GM15510 (cell line): ENCODE measurements around the gene CYP27B1.

Experiments used
- POLR2A ChIP-seq: IDR thresholded peaks from 3 replicates; pipeline ENCODE4 v1.6.1; 2011; ENCODE audit warnings: borderline replicate concordance; ENCODE audit not compliant: insufficient read length; ENCODE audit errors: extremely low read depth

CYP27B1 gene

DNA sequence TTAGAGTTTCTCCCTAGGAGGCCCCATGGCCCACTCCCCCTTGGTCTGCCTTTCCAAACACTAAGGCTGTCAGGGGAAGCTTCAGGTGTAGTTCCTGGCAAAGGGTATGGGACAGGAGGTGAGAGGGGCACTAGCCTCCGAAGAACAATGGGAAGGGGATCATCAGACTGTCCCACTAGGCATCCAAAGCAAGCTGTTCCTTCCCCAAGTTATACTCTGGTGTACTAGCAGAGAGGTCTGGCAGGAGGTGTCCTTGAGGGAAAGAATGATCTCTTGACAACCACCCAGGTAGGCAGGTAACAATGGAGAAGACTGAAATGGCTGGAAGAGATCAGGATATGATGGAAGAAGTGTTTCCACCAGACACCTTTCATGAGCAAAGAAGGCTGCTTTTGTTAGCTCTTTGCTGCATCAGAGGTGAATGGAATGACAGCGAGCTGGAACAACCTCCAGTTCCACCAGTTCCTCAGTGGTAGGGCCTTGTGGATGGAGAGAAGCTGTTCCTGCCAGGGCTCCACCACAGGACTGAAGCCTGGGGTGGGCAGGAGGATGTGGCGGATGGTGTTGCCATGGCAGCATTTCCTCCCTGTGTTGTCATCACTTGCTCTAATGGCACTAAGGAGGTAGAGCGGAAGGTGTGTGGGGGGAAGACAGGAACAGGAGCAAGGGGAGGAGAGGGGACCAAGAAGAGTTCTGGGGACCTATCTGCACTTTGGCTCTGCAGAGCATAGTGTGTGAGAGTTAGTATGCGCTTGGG, 26.0 kb downstream of the CYP27B1 start:
- TF ChIP-seq POLR2A: no peak

DNA sequence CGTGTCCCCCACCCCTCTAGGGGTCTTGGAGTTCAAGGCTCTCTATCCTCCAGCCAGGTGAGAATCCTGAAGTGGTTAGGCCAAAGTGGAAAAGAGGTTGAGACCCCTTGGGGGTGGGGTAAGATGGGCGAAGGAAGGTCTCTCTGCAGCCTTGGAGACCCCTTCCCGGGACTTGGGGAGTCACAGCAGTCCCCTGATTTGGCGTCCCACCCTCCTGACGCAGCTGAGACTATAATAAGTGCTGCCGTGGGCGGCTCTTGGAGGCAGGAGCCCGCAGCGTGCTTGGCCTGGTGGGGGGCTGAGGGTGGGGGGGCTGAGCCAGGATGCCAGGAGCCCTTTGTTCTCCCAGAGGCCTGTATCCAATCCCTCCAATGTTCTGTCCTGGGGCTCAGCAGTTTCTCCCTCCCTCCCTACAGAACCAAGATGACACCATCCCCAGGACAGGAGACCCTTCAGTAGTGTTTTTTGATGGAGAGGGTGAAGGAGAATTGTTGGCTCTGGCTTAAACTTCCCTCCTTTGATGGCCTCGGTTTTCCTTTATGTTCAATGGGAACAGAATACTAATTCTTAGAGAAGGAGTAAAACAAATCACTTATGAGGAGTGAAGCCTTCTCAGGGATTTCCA, 26.9 kb downstream of the CYP27B1 start:
- TF ChIP-seq POLR2A: no peak

DNA sequence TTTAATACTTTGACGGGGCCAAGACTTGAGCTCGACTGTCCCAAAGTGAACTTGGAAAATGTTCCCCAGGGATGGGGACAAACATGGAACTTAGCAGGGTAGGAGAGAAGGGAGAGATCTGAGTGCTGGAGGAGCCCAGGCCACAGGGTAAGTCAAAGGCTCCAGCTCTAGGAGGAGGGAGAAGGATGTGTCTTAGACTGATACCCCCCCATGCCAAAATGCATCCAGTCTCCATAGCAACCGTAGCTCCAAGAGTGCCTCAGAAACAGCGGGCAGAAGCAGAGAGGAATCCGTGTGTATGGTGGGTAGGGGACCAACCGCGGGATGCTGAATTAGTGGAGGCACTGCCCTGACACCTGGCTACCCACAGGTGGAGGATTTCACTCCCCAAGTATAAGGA, 27.5 kb downstream of the CYP27B1 start:
- no peak for TF ChIP-seq POLR2A

DNA sequence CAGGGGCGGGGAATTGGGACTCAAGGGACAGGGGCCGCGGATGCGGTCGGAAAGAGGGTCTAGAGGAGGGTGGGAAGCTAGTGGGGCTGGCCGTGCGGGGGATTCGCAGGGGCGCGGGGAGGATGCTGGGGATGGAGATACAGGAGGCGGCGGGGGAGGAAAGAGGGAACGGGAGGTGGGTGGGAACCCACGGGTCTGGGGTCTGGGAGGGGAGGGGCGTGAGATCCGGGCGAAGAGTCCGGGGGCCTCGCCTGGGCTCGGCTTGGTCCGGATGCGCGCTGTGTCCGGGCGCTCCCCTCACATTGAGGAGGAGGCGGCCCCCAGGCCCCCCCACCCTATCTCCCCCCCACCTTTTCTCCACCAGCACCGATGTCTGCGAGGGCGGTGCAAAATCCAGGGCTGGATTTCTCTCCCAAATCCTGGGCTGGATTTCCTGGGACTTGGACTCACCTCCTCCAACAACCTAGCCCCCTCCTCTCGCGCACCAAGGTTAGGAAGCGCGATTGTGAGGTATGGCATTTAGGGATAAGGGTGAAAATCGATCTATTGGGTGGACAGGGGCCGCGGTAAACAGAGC, 28.1 kb downstream of the CYP27B1 start, which contains the start of gene AGAP2:
Gene AGAP2 (minus strand): TSS at position 82 of the 577 bp plus-strand sequence. CDS start 496 bp downstream, outside the sequence.
- no peak for TF ChIP-seq POLR2A

DNA sequence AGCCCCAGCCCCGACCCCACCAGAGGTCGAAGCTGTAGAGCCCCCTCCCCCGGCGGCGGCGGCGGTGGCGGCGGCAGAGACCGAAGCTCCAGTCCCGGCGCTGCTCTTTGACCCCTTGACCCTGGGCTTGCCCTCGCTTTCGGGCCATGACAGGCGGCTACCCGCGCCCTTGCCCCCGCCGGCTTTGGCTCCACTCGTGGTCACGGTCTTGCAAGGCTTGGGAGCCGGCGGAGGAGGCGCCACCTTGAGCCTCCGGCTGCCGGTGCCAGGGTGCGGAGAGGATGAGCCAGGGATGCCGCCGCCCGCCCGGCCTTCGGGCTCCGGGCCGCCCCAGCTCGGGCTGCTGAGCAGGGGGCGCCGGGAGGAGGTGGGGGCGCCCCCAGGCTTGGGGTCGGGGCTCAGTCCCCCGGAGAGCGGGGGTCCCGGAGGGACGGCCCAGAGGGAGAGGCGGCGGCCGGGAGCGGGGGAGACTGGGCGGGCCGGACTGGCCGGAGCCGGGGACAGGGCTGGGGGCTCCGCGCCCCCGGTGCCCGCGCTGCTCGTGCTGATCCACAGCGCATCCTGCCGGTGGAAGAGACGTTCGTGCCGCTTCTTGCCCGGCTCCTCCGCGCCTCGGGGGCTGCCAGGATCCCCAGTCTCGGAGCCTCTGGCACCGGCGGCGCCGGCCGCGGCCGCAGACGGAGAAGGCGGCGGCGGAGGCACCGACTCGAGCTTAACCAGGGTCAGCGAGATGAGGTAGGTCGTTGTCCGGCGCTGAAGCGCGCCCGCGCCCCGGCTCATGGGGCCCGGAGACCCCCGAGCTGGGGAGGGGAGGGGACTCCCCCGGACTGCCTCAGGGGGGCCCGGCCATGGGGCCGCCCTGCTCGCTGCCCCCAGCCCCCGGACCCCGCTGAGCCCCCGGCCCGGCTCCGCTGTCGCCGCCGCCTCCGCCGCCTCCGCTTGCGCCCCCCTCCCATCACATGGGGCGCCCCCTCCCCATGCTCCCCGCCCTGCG, 29.1 kb downstream of the CYP27B1 start:
- TF ChIP-seq POLR2A: no peak

DNA sequence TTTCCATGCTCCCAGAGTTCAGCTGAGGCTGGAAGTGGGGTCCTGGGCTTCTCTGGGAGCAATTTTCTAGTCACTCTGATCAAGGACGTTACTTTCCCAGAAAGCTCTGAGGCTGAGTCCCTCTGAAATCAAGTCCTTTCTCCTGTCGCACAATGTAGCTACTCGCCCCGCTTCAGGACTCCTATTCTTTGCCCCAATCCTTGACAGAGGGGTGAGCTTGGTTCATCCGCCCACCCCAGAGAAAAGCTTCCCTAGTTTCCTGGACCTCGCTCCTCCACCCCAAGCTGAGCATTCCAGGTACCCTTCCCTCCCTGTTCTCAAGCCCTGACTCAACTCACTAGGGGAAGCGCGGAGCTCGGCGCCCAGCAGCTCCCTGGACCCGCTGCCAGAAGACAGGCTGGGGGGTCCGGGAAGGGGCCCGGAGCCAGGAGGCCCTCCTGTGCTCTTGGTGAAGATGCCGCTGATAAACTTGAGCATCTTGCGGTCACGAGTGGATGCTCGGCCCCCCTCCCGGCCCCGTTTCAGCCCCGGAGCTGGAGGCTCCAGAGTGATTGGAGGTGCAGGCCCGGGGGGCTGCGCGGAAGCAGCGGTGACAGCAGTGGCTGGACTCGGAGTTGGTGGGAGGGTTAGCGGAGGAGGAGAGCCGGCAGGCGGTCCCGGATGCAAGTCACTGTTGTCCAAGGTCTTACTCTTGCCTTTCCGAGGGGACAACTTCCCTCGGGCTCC, 30.0 kb downstream of the CYP27B1 start:
- TF ChIP-seq POLR2A: no peak

DNA sequence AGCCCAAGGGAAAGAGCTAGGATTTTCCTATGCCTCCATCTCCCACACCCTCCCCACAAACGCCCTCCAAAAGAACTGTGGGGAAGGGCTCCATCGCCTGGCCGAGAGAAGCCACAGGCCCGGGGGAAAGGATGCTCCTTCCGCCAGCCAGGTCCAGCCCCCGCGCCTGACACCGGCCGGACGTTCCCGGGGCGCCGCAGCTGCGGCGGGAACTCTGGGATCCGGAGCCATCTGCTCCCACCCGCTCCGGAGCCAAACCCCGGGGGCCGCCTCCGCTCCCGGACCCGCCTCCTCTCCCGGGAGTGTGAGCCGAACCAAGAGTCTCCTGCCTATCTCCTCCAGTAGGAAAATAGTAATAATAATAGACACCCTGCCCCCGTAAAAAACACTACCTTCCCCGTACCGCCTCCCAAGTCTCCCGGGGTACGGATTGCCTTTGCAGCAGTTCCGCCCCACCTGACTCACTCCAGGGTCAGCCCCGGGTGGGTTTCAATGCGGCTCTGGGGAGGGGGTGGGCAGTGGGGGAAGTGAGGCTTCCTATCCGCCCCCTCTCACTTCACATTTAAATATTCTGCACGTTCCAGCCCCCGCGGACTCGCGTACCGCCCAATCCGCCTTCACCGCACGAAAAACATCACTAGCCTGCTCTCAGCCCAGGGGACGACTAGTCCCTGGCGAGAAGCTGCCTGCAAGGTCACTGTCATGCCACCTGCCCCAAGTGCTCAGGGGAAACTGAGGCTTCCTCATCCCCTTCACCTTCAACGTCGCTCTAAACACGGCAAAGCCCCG, 30.7 kb downstream of the CYP27B1 start:
- no peak for TF ChIP-seq POLR2A

DNA sequence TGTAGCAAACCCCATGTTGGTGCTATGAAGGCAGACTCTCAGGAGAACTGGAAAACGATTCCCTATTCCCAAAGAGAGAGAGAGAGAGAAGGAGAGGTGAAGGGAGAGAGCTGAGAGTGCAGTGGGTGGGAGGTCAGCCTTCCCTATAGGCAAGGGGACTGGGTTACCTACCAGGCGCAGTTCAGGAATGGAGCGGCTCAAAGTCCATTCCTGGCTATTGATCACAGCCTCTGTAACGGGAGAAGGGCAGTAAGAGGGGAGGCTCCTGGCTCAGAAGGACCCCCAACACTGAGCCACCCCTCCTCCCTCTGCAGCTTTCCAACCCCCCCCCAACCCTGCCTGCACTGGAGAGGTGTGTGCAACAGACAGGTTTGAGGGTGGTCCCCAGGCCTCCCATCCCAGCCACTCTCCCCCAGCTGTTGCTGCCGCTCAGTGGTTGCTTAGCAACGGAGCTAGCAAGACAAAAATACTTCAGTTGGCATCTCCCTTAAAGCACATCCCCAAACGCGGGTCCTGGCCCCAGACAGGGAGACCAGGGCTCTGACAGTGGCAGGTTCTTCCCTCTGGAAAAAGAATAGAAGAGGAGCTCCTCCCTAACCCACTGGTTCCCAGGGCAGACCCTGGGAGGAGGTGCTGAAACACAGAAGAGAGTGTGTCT, 31.6 kb downstream of the CYP27B1 start:
- TF ChIP-seq POLR2A: no peak

DNA sequence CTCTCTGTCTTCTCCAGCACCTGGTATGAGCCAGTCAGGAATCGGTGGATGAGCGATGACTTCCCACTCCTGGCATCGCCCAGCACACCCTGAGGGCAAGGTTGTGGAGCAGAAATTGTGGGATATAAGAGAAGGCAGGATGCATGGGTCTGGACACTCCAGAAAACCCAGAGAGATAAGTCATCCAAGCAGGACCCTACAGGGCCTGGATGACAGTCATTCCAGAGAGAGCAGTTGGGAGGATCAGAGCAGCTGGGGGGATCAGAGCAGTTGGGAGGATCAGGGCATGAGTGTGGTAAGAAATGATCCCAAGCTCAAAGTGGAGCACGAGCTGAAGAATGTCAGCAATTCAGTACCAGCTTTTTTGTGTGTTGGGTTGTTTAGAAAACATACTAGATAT, 32.3 kb downstream of the CYP27B1 start:
- no peak for TF ChIP-seq POLR2A

DNA sequence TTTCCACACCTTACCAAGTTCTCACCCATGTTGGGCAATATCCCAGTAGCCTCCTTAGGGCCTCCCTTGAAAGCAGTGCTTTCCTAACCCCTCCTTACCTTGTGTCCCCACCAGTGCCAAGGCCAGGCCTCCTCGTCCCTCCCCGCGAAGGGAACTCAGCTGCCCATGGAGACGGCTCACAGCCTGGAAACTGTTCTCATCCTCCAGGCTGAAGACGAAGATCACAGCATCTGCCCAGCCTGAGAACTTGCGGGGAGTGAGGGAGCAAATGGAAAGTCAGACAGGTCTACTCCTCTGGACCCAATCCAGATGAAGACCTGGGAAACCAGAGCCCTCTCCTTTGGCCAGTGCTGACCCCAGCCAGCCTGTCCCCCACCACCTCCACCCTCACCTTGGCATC, 33.0 kb downstream of the CYP27B1 start:
- TF ChIP-seq POLR2A: no peak

DNA sequence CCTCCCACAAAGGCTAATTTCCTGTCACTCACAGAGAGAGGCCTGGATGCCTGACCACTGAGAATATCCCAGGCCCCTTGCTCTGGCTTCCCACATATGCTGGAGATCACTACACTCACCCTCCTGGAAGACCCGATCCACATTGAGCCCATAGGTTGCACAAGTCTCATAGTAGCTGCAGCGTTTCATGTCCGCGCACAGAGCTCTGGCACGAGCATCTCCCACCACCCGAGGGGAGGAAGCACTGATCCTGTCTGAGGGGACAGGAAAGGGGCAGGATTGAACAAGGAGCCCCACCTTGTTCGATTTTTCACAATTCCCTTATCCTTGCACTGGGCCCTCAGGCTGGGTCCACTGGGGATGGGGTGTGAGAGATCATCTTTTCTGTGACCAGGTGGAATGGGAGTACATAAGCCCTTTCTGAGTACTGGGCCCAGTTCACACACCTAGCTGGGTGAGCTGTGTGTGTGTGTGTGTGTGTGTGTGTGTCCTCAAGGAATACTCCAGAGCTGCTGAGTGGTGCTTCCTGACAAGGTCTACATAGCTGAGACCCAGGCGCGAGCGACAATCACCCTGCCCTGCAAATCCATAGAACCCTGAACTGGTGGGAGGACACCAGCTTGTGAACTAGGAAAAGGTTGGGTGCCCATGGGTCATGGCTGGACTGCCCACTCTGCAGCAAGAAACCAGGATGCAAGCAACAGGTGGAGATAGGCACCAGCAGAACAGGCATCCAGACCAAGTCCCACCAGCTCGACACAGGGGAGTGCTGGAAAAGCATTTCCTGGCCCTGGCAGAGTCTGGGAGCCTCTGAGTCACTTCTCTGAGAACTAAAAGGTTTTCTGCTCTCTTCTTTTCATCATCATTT, 33.9 kb downstream of the CYP27B1 start:
- TF ChIP-seq POLR2A: no peak

DNA sequence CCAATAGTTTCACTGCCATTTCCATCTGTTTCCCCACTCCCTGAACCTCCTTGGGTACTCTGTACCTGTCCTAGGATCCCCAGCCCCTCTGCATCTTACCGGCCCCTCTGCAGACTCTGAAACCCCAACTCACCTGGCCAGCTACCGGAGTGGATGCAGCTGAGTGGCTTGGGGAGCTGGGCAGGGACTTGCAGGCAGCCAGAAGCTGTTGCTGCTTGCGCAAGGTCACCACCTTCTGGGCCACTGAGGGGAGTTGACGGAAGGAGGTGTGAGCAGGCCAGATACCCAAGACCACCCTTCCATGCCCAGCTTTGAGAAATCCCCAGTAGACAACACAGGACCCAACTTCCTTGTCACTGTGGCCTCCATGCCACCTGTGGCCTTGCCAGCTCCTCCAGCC, 34.6 kb downstream of the CYP27B1 start:
- no peak for TF ChIP-seq POLR2A
